Smooth muscle cell (in vitro differentiated cells): ENCODE measurements around the gene TYW1. TPM values are rescaled to one million over a fixed set of nuclear protein-coding genes. Genes with fewer than 3 reads are reported as not detected.
"Not testable (repeated sequence)": the region's sequence is repeated elsewhere in the genome, so short reads cannot be mapped to it uniquely, and the experiment has no call there.

Experiments
- DNase-seq: peaks from one replicate; lab custom pipeline; 2025; ENCODE audit not compliant: unreplicated experiment; lab: John Stamatoyannopoulos, UW
- H2AFZ ChIP-seq: fragments of 200-600 bp; sonication (generic); 2 replicates; pipeline ENCODE4 v1.6.0; 2016; ENCODE audit warnings: antibody characterized with exemption, low read depth, mild to moderate bottlenecking
- H3F3A ChIP-seq: fragments of 200-600 bp; sonication (generic); 2 replicates; pipeline ENCODE4 v1.6.0; 2017; ENCODE audit warnings: antibody characterized with exemption, low read depth
- H3K27ac ChIP-seq: fragments of 200-600 bp; sonication (generic); 2 replicates; pipeline ENCODE4 v1.5.1; 2016; ENCODE audit warnings: low read depth, mild to moderate bottlenecking
- H3K27me3 ChIP-seq: fragments of 200-600 bp; sonication (generic); 2 replicates; pipeline ENCODE4 v1.6.1; 2016; ENCODE audit warnings: low read depth, mild to moderate bottlenecking
- H3K36me3 ChIP-seq: fragments of 200-600 bp; sonication (generic); 2 replicates; pipeline ENCODE4 v1.5.1; 2016; ENCODE audit warnings: low read depth
- H3K4me1 ChIP-seq: fragments of 200-600 bp; sonication (generic); 2 replicates; pipeline ENCODE4 v1.5.1; 2016; ENCODE audit warnings: low read depth
- H3K4me2 ChIP-seq: fragments of 200-600 bp; sonication (generic); 2 replicates; pipeline ENCODE4 v1.6.0; 2016; ENCODE audit warnings: mild to moderate bottlenecking
- H3K4me3 ChIP-seq: fragments of 200-600 bp; sonication (generic); 2 replicates; pipeline ENCODE4 v1.5.1; 2016; ENCODE audit warnings: mild to moderate bottlenecking
- H3K79me2 ChIP-seq: fragments of 200-600 bp; sonication (generic); 2 replicates; pipeline ENCODE4 v1.6.0; 2016; ENCODE audit warnings: low read depth, mild to moderate bottlenecking
- H3K9ac ChIP-seq: fragments of 200-600 bp; sonication (generic); 2 replicates; pipeline ENCODE4 v1.6.0; 2016; ENCODE audit warnings: low read depth
- H3K9me3 ChIP-seq: fragments of 200-600 bp; sonication (generic); replicated peaks from 2 replicates; pipeline ENCODE4 v1.5.1; 2016; ENCODE audit warnings: low read depth
- H4K20me1 ChIP-seq: fragments of 200-600 bp; sonication (generic); 2 replicates; pipeline ENCODE4 v1.6.0; 2016; ENCODE audit warnings: low read depth
- CTCF ChIP-seq: fragments of 200-600 bp; sonication (generic); IDR thresholded peaks from 2 replicates; pipeline ENCODE4 v1.5.1; 2017; ENCODE audit warnings: borderline replicate concordance, mild to moderate bottlenecking, antibody characterized with exemption; ENCODE audit not compliant: insufficient read depth, poor library complexity, severe bottlenecking
- WGBS: methylation state at CpG from one replicate; pipeline ENCODE4 v1.1.7; 2016; ENCODE audit warnings: low lambda C conversion rate; 5-methylcytosine and 5-hydroxymethylcytosine counted together
- polyA plus RNA-seq: library from polyadenylated mRNA; unstranded; fragments of >200 nt; fragmentation: Nextera tagmentation; extraction: Ambion mirVana; gene quantifications from 2 replicates; pipeline ENCODE4 v1.2.1, GENCODE V29; 2016
- total RNA-seq: library from RNA; depleted of rRNA; stranded (reverse); fragments of >200 nt; gene quantifications from 2 replicates; pipeline ENCODE4 v1.2.3, GENCODE V29; 2014

Gene TYW1
- total and polyA plus RNA-seq, 2 experiments from 2014 or later = 12.4 to 42.5 TPM

GRCh38 chr7:67031685-67032084, 35.1 kb downstream of the TYW1 start:
- H3K36me3 ChIP-seq, H2AFZ ChIP-seq, H3K27ac ChIP-seq, H3K27me3 ChIP-seq, H4K20me1 ChIP-seq, H3K4me2 ChIP-seq, H3K4me1 ChIP-seq, H3F3A ChIP-seq, H3K9me3 ChIP-seq, H3K79me2 ChIP-seq, DNase-seq, H3K9ac ChIP-seq, H3K4me3 ChIP-seq: not testable (repeated sequence)
- WGBS = 96% methylated on average over 2 of the region's 2 CpGs

GRCh38 chr7:67033251-67033650, 36.6 kb downstream of the TYW1 start:
- Histone ChIP-seq H3K36me3 (no peaks in the 10 kb centered on the region), H3K4me3 (no peak overlapping the region), H3F3A (no peaks in the 10 kb centered on the region), H3K79me2 (no peaks in the 10 kb centered on the region), H3K27ac (no peak overlapping the region), H3K4me2 (no peak overlapping the region), H3K27me3 (no peaks in the 10 kb centered on the region), H4K20me1 (no peaks in the 10 kb centered on the region), H2AFZ (no peak overlapping the region), H3K4me1 (no peaks in the 10 kb centered on the region), H3K9me3 (no peaks in the 10 kb centered on the region), H3K9ac (no peak overlapping the region)
- TF ChIP-seq CTCF = no peak
- DNase-seq = no peak
- 83% methylated on average over 5 of the region's 5 CpGs for WGBS

GRCh38 chr7:67036432-67037395, 40.1 kb downstream of the TYW1 start:
- not testable (repeated sequence) for H3K9me3 ChIP-seq, H4K20me1 ChIP-seq, H3K4me1 ChIP-seq, H3K27ac ChIP-seq, H3K4me2 ChIP-seq, DNase-seq, H3K4me3 ChIP-seq, H3K27me3 ChIP-seq, H3K9ac ChIP-seq, H3F3A ChIP-seq, H3K36me3 ChIP-seq, H3K79me2 ChIP-seq, H2AFZ ChIP-seq
- WGBS = 94% methylated on average over 10 of the region's 10 CpGs

- H3K9ac ChIP-seq, H4K20me1 ChIP-seq, H3K9me3 ChIP-seq, H3F3A ChIP-seq, H3K27me3 ChIP-seq, DNase-seq, H3K4me3 ChIP-seq, H3K4me1 ChIP-seq, H3K36me3 ChIP-seq, H2AFZ ChIP-seq, H3K79me2 ChIP-seq, H3K4me2 ChIP-seq: not testable (repeated sequence)
- peak; percentile 37 for TF ChIP-seq CTCF
- peak overlapping the region; percentile 53 for H3K27ac ChIP-seq
- WGBS = 40% methylated on average over 2 of the region's 2 CpGs
These were observed 44.2 kb downstream of the TYW1 start for GRCh38 chr7:67040832-67041231.

GRCh38 chr7:67042781-67043558, 46.3 kb downstream of the TYW1 start:
- DNase-seq, H2AFZ ChIP-seq, H3K36me3 ChIP-seq, H3K4me1 ChIP-seq, H4K20me1 ChIP-seq, H3K9me3 ChIP-seq, H3K27me3 ChIP-seq, H3F3A ChIP-seq, H3K4me3 ChIP-seq, H3K9ac ChIP-seq, H3K79me2 ChIP-seq: not testable (repeated sequence)
- Histone ChIP-seq H3K4me2 (peak overlapping the region; percentile 11), H3K27ac (peak overlapping the region; percentile 61)
- WGBS = 63% methylated on average over 5 of the region's 5 CpGs

GRCh38 chr7:67043559-67043930, 46.9 kb downstream of the TYW1 start:
- not testable (repeated sequence) for H3K79me2 ChIP-seq, H3K4me3 ChIP-seq, H3K9ac ChIP-seq, H4K20me1 ChIP-seq, H2AFZ ChIP-seq, H3K27me3 ChIP-seq, H3K9me3 ChIP-seq, H3K4me1 ChIP-seq, DNase-seq, H3F3A ChIP-seq, H3K36me3 ChIP-seq
- peak overlapping the region; percentile 61 for H3K27ac ChIP-seq
- WGBS = 56% methylated on average over 4 of the region's 4 CpGs
- peak overlapping the region; percentile 11 for H3K4me2 ChIP-seq
